GM21447 (cell line): ENCODE results near the gene UHRF1.
A peak's percentile ranks its signal among the peaks of the same experiment; 100 is the strongest.
"Not testable (repeated sequence)": the region's sequence is repeated elsewhere in the genome, so short reads cannot be mapped to it uniquely, and the experiment has no call there.

Experiments
- ATAC-seq: cut with Tn5 transposase; IDR thresholded peaks from one replicate; pipeline ENCODE4 v1.9.1; 2021; ENCODE audit not compliant: unreplicated experiment

The UHRF1 gene

GRCh38 chr19:4933528-4933927, 24.2 kb downstream of the UHRF1 start:
- ATAC-seq = no peak

- ATAC-seq = no peak
These were observed 26.1 kb downstream of the UHRF1 start for GRCh38 chr19:4935444-4935843.

- no peak for ATAC-seq
These were observed 27.8 kb downstream of the UHRF1 start for GRCh38 chr19:4937060-4937459.

- not testable (repeated sequence) for ATAC-seq
These were observed 29.2 kb downstream of the UHRF1 start for GRCh38 chr19:4938461-4938860.

- ATAC-seq = no peak
These were observed 30.2 kb downstream of the UHRF1 start for GRCh38 chr19:4939466-4939865.

GRCh38 chr19:4941638-4942169, 32.4 kb downstream of the UHRF1 start:
- ATAC-seq = not testable (repeated sequence)

- not testable (repeated sequence) for ATAC-seq
These were observed 41.3 kb downstream of the UHRF1 start for GRCh38 chr19:4950650-4951049.

GRCh38 chr19:4951656-4952055, 42.4 kb downstream of the UHRF1 start:
- no peak for ATAC-seq

- ATAC-seq = no peak
These were observed 43.6 kb downstream of the UHRF1 start for GRCh38 chr19:4952945-4953344.

- not testable (repeated sequence) for ATAC-seq
These were observed 45.2 kb downstream of the UHRF1 start for GRCh38 chr19:4954320-4955149.

GRCh38 chr19:4955274-4955673, 46.0 kb downstream of the UHRF1 start:
- no peak for ATAC-seq

- ATAC-seq = no peak
These were observed 48.7 kb downstream of the UHRF1 start for GRCh38 chr19:4957981-4958380.

- no peak for ATAC-seq
These were observed 52.9 kb downstream of the UHRF1 start for GRCh38 chr19:4962085-4962619.

- no peak for ATAC-seq
These were observed 55.8 kb downstream of the UHRF1 start for GRCh38 chr19:4965061-4965460.

- no peak for ATAC-seq
These were observed 57.3 kb downstream of the UHRF1 start for GRCh38 chr19:4966591-4966990.

- no peak for ATAC-seq
These were observed 58.6 kb downstream of the UHRF1 start for GRCh38 chr19:4967738-4968461.

- ATAC-seq = peak; percentile 90
These were observed 59.4 kb downstream of the UHRF1 start, which contains the start of gene KDM4B for GRCh38 chr19:4968462-4969291. Gene KDM4B, plus strand, starts transcription at chr19:4969113. Its CDS starts 63,778 bp downstream, at chr19:5032891.

GRCh38 chr19:4969292-4969771, 60.0 kb downstream of the UHRF1 start:
- ATAC-seq = no peak

GRCh38 chr19:4969772-4970531, 60.7 kb downstream of the UHRF1 start:
- no peak for ATAC-seq
